Fibroblast of skin of left biceps (primary cell): Measurements from ENCODE around the gene IP6K3.

Experiments
- DNase-seq, 2 experiments: peaks; one replicate each; pipeline ENCODE4 v3.0.0-alpha.2; 2013; ENCODE audit warnings: low read depth in 2 of 2

Gene IP6K3

DNA sequence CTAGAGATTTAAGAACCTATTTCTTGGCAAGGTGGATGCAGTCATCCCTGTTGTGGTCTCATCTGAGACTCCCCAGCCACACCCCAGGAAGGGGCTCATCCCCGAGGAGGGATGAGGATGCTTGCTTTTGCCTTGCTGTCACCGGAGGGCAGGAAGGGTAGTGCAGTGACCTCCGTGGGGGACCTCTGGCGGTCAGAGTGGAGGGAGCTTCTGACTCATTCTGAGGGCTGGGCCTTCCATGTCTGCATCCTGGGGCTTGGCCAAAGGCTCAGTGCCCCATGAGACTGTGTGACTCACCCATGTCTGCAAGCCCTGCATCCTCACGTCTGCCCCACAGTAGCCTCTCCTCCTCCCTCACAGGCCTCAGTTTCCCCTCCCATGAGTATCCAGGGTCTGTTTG is 73.9 kb downstream of the IP6K3 start:
- DNase-seq = peak; percentile 73

DNA sequence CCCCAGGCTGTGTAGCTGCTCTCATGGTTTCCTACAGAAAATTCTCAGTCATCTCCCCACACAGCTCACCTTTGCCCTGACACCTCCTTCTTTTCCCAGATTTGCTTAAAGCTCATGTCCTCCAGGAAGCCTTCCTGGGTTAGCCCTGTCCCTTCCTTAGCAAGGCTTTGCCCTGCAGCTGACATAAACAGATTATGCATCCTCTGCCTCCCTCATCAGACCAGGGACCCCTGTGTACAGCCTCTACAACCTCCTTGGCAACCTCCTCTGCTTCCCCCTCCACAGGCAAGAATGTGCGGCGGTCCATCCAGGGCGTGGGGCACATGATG is 75.0 kb downstream of the IP6K3 start:
- no peak for DNase-seq
